ACHN (cell line): ENCODE data around the gene CDKN2B.

ENCODE experiments used
- DNase-seq: peaks from one replicate; pipeline ENCODE4 v3.0.0-alpha.2; 2015
- in situ Hi-C: cut with HindIII; loops from 2 replicates; pipeline ENCODE4 v1.10.0; 2017; ENCODE audit warnings: low sequenced_read_pairs, low pct_ligation_motif_present, low pct_unique_long_range_greater_than_20kb

The CDKN2B gene

GRCh38 chr9:22037954-22038690 lies 29.0 kb upstream of the CDKN2B start:
- DNase-seq: peak; percentile 39
- in situ Hi-C loops: no loop called here

GRCh38 chr9:22036866-22037626 lies 27.9 kb upstream of the CDKN2B start:
- DNase-seq: no peak
- in situ Hi-C loops: no loop called here

GRCh38 chr9:22035591-22036011 lies 26.5 kb upstream of the CDKN2B start:
- in situ Hi-C loops: no loop called here

GRCh38 chr9:22033012-22033630 lies 24.0 kb upstream of the CDKN2B start:
- in situ Hi-C loops: no loop called here
- DNase-seq: no peak

More at GRCh38 chr9:22035591-22036011, 26.5 kb upstream of the CDKN2B start:
- DNase-seq: no peak

GRCh38 chr9:22031655-22032411 lies 22.7 kb upstream of the CDKN2B start:
- in situ Hi-C loops: no loop called here
- DNase-seq: no peak

- DNase-seq: peak; percentile 12
- in situ Hi-C loops: no loop called here
Measured at GRCh38 chr9:22030101-22030598, 21.0 kb upstream of the CDKN2B start.

- in situ Hi-C loops: no loop called here
- no peak for DNase-seq
Measured at GRCh38 chr9:22029231-22029630, 20.1 kb upstream of the CDKN2B start.

- no peak for DNase-seq
- in situ Hi-C loops: no loop called here
Measured at GRCh38 chr9:22028394-22028793, 19.3 kb upstream of the CDKN2B start.

GRCh38 chr9:22026696-22027095 lies 17.6 kb upstream of the CDKN2B start:
- in situ Hi-C loops: no loop called here
- no peak for DNase-seq

- DNase-seq: no peak
- in situ Hi-C loops: no loop called here
Measured at GRCh38 chr9:22022396-22022795, 13.3 kb upstream of the CDKN2B start.

GRCh38 chr9:22010866-22011625 lies 1.9 kb upstream of the CDKN2B start:
- in situ Hi-C loops: no loop called here
- DNase-seq: no peak

- no peak for DNase-seq
- in situ Hi-C loops: no loop called here
Measured at GRCh38 chr9:22009506-22009867, 382 bp upstream of the CDKN2B start.

- no peak for DNase-seq
- in situ Hi-C loops: no loop called here
Measured at GRCh38 chr9:22008384-22008716, 755 bp downstream of the CDKN2B start.

GRCh38 chr9:22005702-22006606 lies 3.2 kb downstream of the CDKN2B start:
- in situ Hi-C loops: no loop called here
- DNase-seq: no peak

- in situ Hi-C loops: no loop called here
- no peak for DNase-seq
Measured at GRCh38 chr9:22005021-22005701, 3.9 kb downstream of the CDKN2B start.

GRCh38 chr9:22002038-22002437 lies 7.1 kb downstream of the CDKN2B start:
- in situ Hi-C loops: no loop called here
- DNase-seq: no peak

- DNase-seq: no peak
- in situ Hi-C loops: no loop called here
Measured at GRCh38 chr9:21998026-21998425, 11.1 kb downstream of the CDKN2B start.
